Progenitor cell of endocrine pancreas (in vitro differentiated cells): ENCODE measurements around the gene FAM111A. TPM values are rescaled to one million over a fixed set of nuclear protein-coding genes. Genes with fewer than 3 reads are reported as not detected.

Experiments
- DNase-seq: peaks from one replicate; pipeline ENCODE4 v3.0.0; 2021; ENCODE audit warnings: low spot score; ENCODE audit not compliant: unreplicated experiment
- H3K27ac Mint-ChIP-seq: 2 replicates; pipeline ENCODE4 v1.8.0; 2021; ENCODE audit warnings: mild to moderate bottlenecking, moderate library complexity, mixed read lengths
- H3K27me3 Mint-ChIP-seq: 2 replicates; pipeline ENCODE4 v1.8.0; 2021; ENCODE audit warnings: mixed read lengths
- H3K36me3 Mint-ChIP-seq: 2 replicates; pipeline ENCODE4 v1.8.0; 2022; ENCODE audit warnings: mixed read lengths; ENCODE audit not compliant: insufficient read depth
- H3K4me1 Mint-ChIP-seq: 2 replicates; pipeline ENCODE4 v1.8.0; 2021; ENCODE audit warnings: low read depth, mixed read lengths
- H3K4me3 Mint-ChIP-seq: 2 replicates; pipeline ENCODE4 v1.8.0; 2021; ENCODE audit warnings: low read depth, mild to moderate bottlenecking, moderate library complexity, mixed read lengths
- H3K9me3 Mint-ChIP-seq: 2 replicates; pipeline ENCODE4 v1.8.0; 2021; ENCODE audit warnings: low read depth, mixed read lengths
- total RNA-seq: library from RNA; stranded (reverse); gene quantifications from 2 replicates; pipeline ENCODE4 v1.2.1, GENCODE V29; 2021
- TF ChIP-seq, protein P1 (sequence below): fragments of 200-600 bp; sonication (generic); IDR thresholded peaks from one replicate; pipeline ENCODE4 v1.5.0; 2021; ENCODE audit warnings: antibody characterized with exemption, mild to moderate bottlenecking; ENCODE audit not compliant: unreplicated experiment

Gene FAM111A
- total RNA-seq, 1 donor from 2014 or later: 56.9 TPM

DNA sequence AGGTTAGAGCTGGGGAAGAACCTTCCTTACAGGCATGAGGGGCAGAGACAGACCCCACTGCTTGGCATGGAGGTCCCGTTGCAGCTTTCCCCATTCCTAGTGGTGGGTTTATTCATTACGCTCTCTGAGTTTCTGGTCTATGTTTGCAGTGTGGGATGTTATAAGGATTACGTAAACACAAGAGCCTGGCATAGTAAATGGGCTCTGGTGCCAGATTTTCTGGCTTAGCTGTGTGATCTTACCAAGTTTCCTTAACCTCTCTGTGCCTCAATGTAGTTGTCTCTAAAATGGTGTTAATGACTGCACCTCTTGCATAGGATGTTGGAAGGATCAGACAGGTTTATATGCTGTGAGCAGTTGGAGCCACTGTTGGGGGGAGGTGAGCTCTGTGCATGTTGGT lies 44.4 kb downstream of the FAM111A start:
- H3K27me3 Mint-ChIP-seq: no peaks in the 10 kb centered on the region
- H3K4me3 Mint-ChIP-seq: no peak overlapping the region
- peaks cover 37% of the 10 kb centered on the region for H3K4me1 Mint-ChIP-seq
- peaks cover 49% of the 10 kb centered on the region for H3K36me3 Mint-ChIP-seq
- no peak for DNase-seq
- TF ChIP-seq, protein P1, sequence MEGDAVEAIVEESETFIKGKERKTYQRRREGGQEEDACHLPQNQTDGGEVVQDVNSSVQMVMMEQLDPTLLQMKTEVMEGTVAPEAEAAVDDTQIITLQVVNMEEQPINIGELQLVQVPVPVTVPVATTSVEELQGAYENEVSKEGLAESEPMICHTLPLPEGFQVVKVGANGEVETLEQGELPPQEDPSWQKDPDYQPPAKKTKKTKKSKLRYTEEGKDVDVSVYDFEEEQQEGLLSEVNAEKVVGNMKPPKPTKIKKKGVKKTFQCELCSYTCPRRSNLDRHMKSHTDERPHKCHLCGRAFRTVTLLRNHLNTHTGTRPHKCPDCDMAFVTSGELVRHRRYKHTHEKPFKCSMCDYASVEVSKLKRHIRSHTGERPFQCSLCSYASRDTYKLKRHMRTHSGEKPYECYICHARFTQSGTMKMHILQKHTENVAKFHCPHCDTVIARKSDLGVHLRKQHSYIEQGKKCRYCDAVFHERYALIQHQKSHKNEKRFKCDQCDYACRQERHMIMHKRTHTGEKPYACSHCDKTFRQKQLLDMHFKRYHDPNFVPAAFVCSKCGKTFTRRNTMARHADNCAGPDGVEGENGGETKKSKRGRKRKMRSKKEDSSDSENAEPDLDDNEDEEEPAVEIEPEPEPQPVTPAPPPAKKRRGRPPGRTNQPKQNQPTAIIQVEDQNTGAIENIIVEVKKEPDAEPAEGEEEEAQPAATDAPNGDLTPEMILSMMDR: no peak
- H3K27ac Mint-ChIP-seq: peak overlapping the region; percentile 43
- H3K9me3 Mint-ChIP-seq: no peaks in the 10 kb centered on the region

- Mint-ChIP-seq H3K9me3 (no peaks in the 10 kb centered on the region), H3K27me3 (no peaks in the 10 kb centered on the region), H3K4me1 (peaks cover 37% of the 10 kb centered on the region), H3K27ac (peak overlapping the region; percentile 43), H3K4me3 (no peak overlapping the region), H3K36me3 (peaks cover 47% of the 10 kb centered on the region)
- DNase-seq: no peak
- TF ChIP-seq, protein P1: no peak
Observed at GRCh38 chr11:59187587-59187986, 44.9 kb downstream of the FAM111A start.

DNA sequence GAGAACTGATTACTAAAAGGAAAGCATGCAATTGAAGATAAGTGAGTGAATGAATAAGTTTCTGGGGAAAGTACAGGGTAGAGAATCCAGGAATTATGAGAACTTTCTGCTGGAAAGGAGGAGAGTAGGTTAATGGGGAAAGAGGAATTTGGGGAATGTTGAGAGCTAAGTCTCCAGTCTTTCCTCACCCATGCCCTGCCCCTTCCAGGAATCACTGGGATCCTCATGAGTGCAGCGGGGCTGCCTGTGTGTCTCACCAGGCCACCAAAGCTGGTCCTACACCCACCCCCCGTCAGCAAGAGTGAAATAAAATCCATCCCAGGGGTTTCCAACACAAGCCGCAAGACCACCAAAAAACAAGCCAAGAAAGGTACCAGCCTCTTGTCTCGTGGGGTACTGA lies 46.3 kb downstream of the FAM111A start:
- DNase-seq: no peak
- H3K4me3 Mint-ChIP-seq: no peak overlapping the region
- no peaks in the 10 kb centered on the region for H3K9me3 Mint-ChIP-seq
- H3K4me1 Mint-ChIP-seq: peaks cover 33% of the 10 kb centered on the region
- no peaks in the 10 kb centered on the region for H3K27me3 Mint-ChIP-seq
- H3K36me3 Mint-ChIP-seq: peaks cover 49% of the 10 kb centered on the region
- H3K27ac Mint-ChIP-seq: no peak overlapping the region
- TF ChIP-seq, protein P1: no peak

DNA sequence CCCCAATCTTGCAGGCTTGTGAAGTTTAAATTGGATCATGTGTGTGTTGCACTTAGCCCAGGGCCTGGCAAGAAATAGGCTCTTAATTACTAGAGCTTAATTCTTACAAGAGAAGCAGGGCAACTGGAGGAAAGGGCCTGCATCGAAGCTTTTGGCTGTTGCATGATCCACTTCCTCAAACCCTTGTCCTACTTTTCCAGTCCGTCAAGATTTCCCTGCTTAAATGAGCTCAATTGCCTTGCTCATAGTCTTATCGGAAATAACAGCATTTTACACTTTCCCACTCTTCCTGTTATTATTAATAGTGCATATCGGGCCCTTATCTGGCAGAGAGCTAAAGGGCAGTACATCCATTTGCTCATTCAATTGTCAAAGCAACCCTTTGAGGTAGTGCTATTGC lies 47.3 kb downstream of the FAM111A start:
- Mint-ChIP-seq H3K4me3 (no peak overlapping the region), H3K9me3 (no peaks in the 10 kb centered on the region), H3K27ac (no peak overlapping the region), H3K27me3 (no peaks in the 10 kb centered on the region), H3K4me1 (peaks cover 25% of the 10 kb centered on the region), H3K36me3 (peaks cover 53% of the 10 kb centered on the region)
- DNase-seq: no peak
- TF ChIP-seq, protein P1: no peak

DNA sequence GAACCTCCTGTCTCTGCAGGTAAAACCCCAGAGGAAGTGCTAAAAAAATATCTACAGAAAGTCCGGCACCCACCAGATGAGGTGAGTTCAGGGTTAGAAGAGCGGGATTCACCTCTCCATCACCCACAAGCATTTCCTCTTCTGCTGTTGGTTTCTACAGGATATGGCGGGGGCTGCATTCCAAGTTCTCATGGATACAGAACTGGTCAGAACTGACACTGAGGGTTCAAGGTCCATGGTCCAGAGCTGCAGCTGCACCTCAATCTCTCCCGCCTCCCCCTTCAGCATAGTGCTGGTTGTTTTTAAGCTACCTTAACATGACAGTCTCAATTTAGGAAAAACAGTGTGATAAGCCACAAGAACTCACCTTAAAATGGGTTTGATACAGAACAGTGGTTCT lies 48.4 kb downstream of the FAM111A start:
- no peaks in the 10 kb centered on the region for H3K27me3 Mint-ChIP-seq
- DNase-seq: no peak
- TF ChIP-seq, protein P1: no peak
- H3K27ac Mint-ChIP-seq: no peak overlapping the region
- H3K9me3 Mint-ChIP-seq: no peaks in the 10 kb centered on the region
- H3K4me1 Mint-ChIP-seq: peaks cover 17% of the 10 kb centered on the region
- H3K36me3 Mint-ChIP-seq: peaks cover 61% of the 10 kb centered on the region
- peak overlapping the region; percentile 39 for H3K4me3 Mint-ChIP-seq
